Muscle layer of duodenum (tissue), 2 donors: ENCODE measurements around the gene AFF3.

Experiments
- H3K27ac ChIP-seq: one replicate; pipeline ENCODE4 v1.7.0; 2013; ENCODE audit warnings: mild to moderate bottlenecking, low read length
- H3K27me3 ChIP-seq: one replicate; pipeline ENCODE4 v1.7.0; 2013; ENCODE audit warnings: low read depth, mild to moderate bottlenecking, control low read depth, low read length
- H3K36me3 ChIP-seq, 2 donors: one replicate each; pipeline ENCODE4 v1.7.0; 2013; ENCODE audit warnings: low read length in 2 of 2, control low read depth in 1 of 2, mild to moderate bottlenecking in 1 of 2; ENCODE audit not compliant: insufficient read depth in 2 of 2, control insufficient read depth in 1 of 2
- H3K4me1 ChIP-seq, 2 donors: one replicate each; pipeline ENCODE4 v1.7.0; 2013; ENCODE audit warnings: low read length in 2 of 2, mild to moderate bottlenecking in 2 of 2, control low read depth in 1 of 2, moderate library complexity in 1 of 2; ENCODE audit not compliant: insufficient read depth in 2 of 2, control insufficient read depth in 1 of 2
- H3K4me3 ChIP-seq, 2 donors: one replicate each; pipeline ENCODE4 v1.7.0; 2013; ENCODE audit warnings: low read length in 2 of 2, low read depth in 1 of 2, mild to moderate bottlenecking in 1 of 2
- H3K9me3 ChIP-seq, 2 donors: one replicate each; pipeline ENCODE4 v1.7.0; 2013; ENCODE audit warnings: low read length in 2 of 2, control low read depth in 1 of 2, mild to moderate bottlenecking in 1 of 2; ENCODE audit not compliant: control insufficient read depth in 1 of 2
- donor health status: healthy.

AFF3 gene

GRCh38 chr2:99845296-99845695 lies 297.1 kb downstream of the AFF3 start:
- H3K27ac ChIP-seq: no peak overlapping the region
- no peaks in the 10 kb centered on the region for H3K27me3 ChIP-seq
- no peaks in the 10 kb centered on the region for H3K36me3 ChIP-seq
- H3K9me3 ChIP-seq: no peaks in the 10 kb centered on the region
- no peak overlapping the region for H3K4me3 ChIP-seq
- no peaks in the 10 kb centered on the region for H3K4me1 ChIP-seq

GRCh38 chr2:99842451-99842850 lies 299.9 kb downstream of the AFF3 start:
- no peaks in the 10 kb centered on the region for H3K27me3 ChIP-seq
- H3K36me3 ChIP-seq: no peaks in the 10 kb centered on the region
- H3K4me3 ChIP-seq: no peak overlapping the region
- H3K9me3 ChIP-seq: no peaks in the 10 kb centered on the region
- no peaks in the 10 kb centered on the region for H3K4me1 ChIP-seq
- H3K27ac ChIP-seq: no peak overlapping the region

- H3K4me1 ChIP-seq: no peaks in the 10 kb centered on the region
- no peak overlapping the region for H3K4me3 ChIP-seq
- no peaks in the 10 kb centered on the region for H3K9me3 ChIP-seq
- H3K27me3 ChIP-seq: no peaks in the 10 kb centered on the region
- no peaks in the 10 kb centered on the region for H3K36me3 ChIP-seq
- no peak overlapping the region for H3K27ac ChIP-seq
Observed at GRCh38 chr2:99841749-99842148, 300.6 kb downstream of the AFF3 start.

- H3K27me3 ChIP-seq: no peaks in the 10 kb centered on the region
Observed at GRCh38 chr2:99840831-99841230, 301.6 kb downstream of the AFF3 start.

GRCh38 chr2:99836690-99837605 lies 305.4 kb downstream of the AFF3 start:
- H3K9me3 ChIP-seq: no peaks in the 10 kb centered on the region
- no peak overlapping the region for H3K4me3 ChIP-seq
- no peaks in the 10 kb centered on the region for H3K4me1 ChIP-seq
- no peaks in the 10 kb centered on the region for H3K36me3 ChIP-seq
- no peaks in the 10 kb centered on the region for H3K27me3 ChIP-seq
- H3K27ac ChIP-seq: no peak overlapping the region

More at GRCh38 chr2:99840831-99841230, 301.6 kb downstream of the AFF3 start:
- no peak overlapping the region for H3K27ac ChIP-seq
- no peaks in the 10 kb centered on the region for H3K36me3 ChIP-seq
- no peaks in the 10 kb centered on the region for H3K9me3 ChIP-seq
- H3K4me3 ChIP-seq: no peak overlapping the region
- H3K4me1 ChIP-seq: no peaks in the 10 kb centered on the region

- no peaks in the 10 kb centered on the region for H3K36me3 ChIP-seq
- no peaks in the 10 kb centered on the region for H3K9me3 ChIP-seq
- no peak overlapping the region for H3K27ac ChIP-seq
- no peaks in the 10 kb centered on the region for H3K27me3 ChIP-seq
- H3K4me3 ChIP-seq: no peak overlapping the region
- H3K4me1 ChIP-seq: no peaks in the 10 kb centered on the region
Observed at GRCh38 chr2:99834426-99834825, 308.0 kb downstream of the AFF3 start.

GRCh38 chr2:99833586-99834201 lies 308.7 kb downstream of the AFF3 start:
- Histone ChIP-seq H3K4me3 (no peak overlapping the region), H3K9me3 (no peaks in the 10 kb centered on the region), H3K36me3 (no peaks in the 10 kb centered on the region), H3K27ac (no peak overlapping the region), H3K4me1 (no peaks in the 10 kb centered on the region), H3K27me3 (no peaks in the 10 kb centered on the region)

GRCh38 chr2:99832926-99833325 lies 309.5 kb downstream of the AFF3 start:
- no peaks in the 10 kb centered on the region for H3K9me3 ChIP-seq
- no peaks in the 10 kb centered on the region for H3K27me3 ChIP-seq
- H3K36me3 ChIP-seq: no peaks in the 10 kb centered on the region
- no peak overlapping the region for H3K27ac ChIP-seq
- H3K4me1 ChIP-seq: no peaks in the 10 kb centered on the region
- no peak overlapping the region for H3K4me3 ChIP-seq

- no peaks in the 10 kb centered on the region for H3K4me1 ChIP-seq
- no peak overlapping the region for H3K4me3 ChIP-seq
- no peaks in the 10 kb centered on the region for H3K27me3 ChIP-seq
- H3K36me3 ChIP-seq: no peaks in the 10 kb centered on the region
- H3K9me3 ChIP-seq: no peaks in the 10 kb centered on the region
- no peak overlapping the region for H3K27ac ChIP-seq
Observed at GRCh38 chr2:99831772-99832171, 310.6 kb downstream of the AFF3 start.

GRCh38 chr2:99827296-99827999 lies 314.9 kb downstream of the AFF3 start:
- no peak overlapping the region for H3K4me3 ChIP-seq
- no peaks in the 10 kb centered on the region for H3K36me3 ChIP-seq
- H3K9me3 ChIP-seq: no peaks in the 10 kb centered on the region
- H3K4me1 ChIP-seq: no peaks in the 10 kb centered on the region
- no peak overlapping the region for H3K27ac ChIP-seq
- no peaks in the 10 kb centered on the region for H3K27me3 ChIP-seq

- Histone ChIP-seq H3K4me1 (no peaks in the 10 kb centered on the region), H3K36me3 (no peaks in the 10 kb centered on the region), H3K9me3 (no peaks in the 10 kb centered on the region), H3K27ac (no peak overlapping the region), H3K4me3 (no peak overlapping the region), H3K27me3 (no peaks in the 10 kb centered on the region)
Observed at GRCh38 chr2:99825630-99826029, 316.8 kb downstream of the AFF3 start.
